Prostate gland (tissue), 2 donors: Measurements from ENCODE around the gene NRXN3. TPM values are rescaled to one million over a fixed set of nuclear protein-coding genes. Genes with fewer than 3 reads are reported as not detected.

Experiments used
- DNase-seq: peaks from one replicate; pipeline ENCODE4 v3.0.0-alpha.2; 2019; ENCODE audit warnings: low spot score
- H3K27ac ChIP-seq, 2 donors: fragments of 200-600 bp; sonication (generic); 2 replicates each; pipeline ENCODE4 v1.5.1; 2017 to 2019
- H3K27me3 ChIP-seq: fragments of 200-600 bp; sonication (generic); replicated peaks from 2 replicates; pipeline ENCODE4 v1.5.1; 2019; ENCODE audit not compliant: insufficient read depth
- H3K36me3 ChIP-seq, 2 donors: fragments of 200-600 bp; sonication (generic); 1 replicate in 1 of 2; 2 replicates in 1 of 2; pipeline versions ENCODE4 v1.5.1 to v1.8.1; 2017 to 2019
- H3K4me1 ChIP-seq: fragments of 200-600 bp; sonication (generic); replicated peaks from 2 replicates; pipeline ENCODE4 v1.5.1; 2019
- H3K4me3 ChIP-seq, 2 donors: fragments of 200-600 bp; sonication (generic); 2 replicates each; pipeline ENCODE4 v1.5.1; 2017 to 2019
- H3K9me3 ChIP-seq: fragments of 200-600 bp; sonication (generic); 2 replicates; pipeline ENCODE4 v1.5.1; 2017
- CTCF ChIP-seq, 4 experiments: fragments of 200-600 bp in 2 of 4; fragments of 450-650 bp in 2 of 4; sonication (generic) in 2 of 4; IDR thresholded peaks; 1 replicate in 3 of 4; 2 replicates in 1 of 4; pipeline ENCODE4 v1.5.1; 2016 to 2019; ENCODE audit warnings: antibody characterized with exemption in 4 of 4, mild to moderate bottlenecking in 2 of 4, moderate library complexity in 2 of 4
- POLR2A ChIP-seq: fragments of 450-650 bp; IDR thresholded peaks from one replicate; pipeline ENCODE4 v1.6.1; 2016; ENCODE audit warnings: antibody characterized with exemption, mild to moderate bottlenecking
- POLR2AphosphoS5 ChIP-seq: sonication (generic); formaldehyde crosslinking; IDR thresholded peaks from one replicate; pipeline ENCODE4 v1.6.1; 2017; ENCODE audit warnings: antibody characterized with exemption
- WGBS: methylation state at CpG from one replicate; pipeline ENCODE4 v1.1.5; 2018; 5-methylcytosine and 5-hydroxymethylcytosine counted together
- intact Hi-C: fragments of 100-400 bp; cut with DNase I; formaldehyde crosslinking; loops from one replicate; pipeline ENCODE4 v1.14.2; 2022
- total RNA-seq, 2 donors: library from RNA; depleted of rRNA; stranded (reverse); fragments of >200 nt; gene quantifications; one replicate each; pipeline ENCODE4 v1.1.0, GENCODE V29; 2016

Gene NRXN3
- total RNA-seq, result 1 to 10 TPM; 6.6 to 8.2 TPM

- no peak for TF ChIP-seq POLR2AphosphoS5
- TF ChIP-seq CTCF (IDR thresholded peaks at IDR 0.05), result no peak
- no peak for TF ChIP-seq POLR2A
- WGBS, result 4% methylated on average over 7 of the region's 7 CpGs
- Histone ChIP-seq H3K4me3 (no peak within 1 kb of the TSS), H3K36me3 (no peaks in the 10 kb centered on the region), H3K27ac (no peak within 1 kb of the TSS), H3K4me1 (no peaks in the 10 kb centered on the region), H3K27me3 (peaks cover 2% of the 10 kb centered on the region), H3K9me3 (no peaks in the 10 kb centered on the region)
- intact Hi-C loops, result no loop called here
- DNase-seq, result no peak
Measured at GRCh38 chr14:78170203-78170602, at the start of gene NRXN3. NRXN3 (plus strand) TSS chr14:78170373; CDS start chr14:78243094, 72,721 bp downstream.

- Histone ChIP-seq H3K4me1 (no peaks in the 10 kb centered on the region), H3K36me3 (no peaks in the 10 kb centered on the region), H3K27ac (no peak overlapping the region), H3K4me3 (no peak overlapping the region), H3K9me3 (no peaks in the 10 kb centered on the region), H3K27me3 (no peaks in the 10 kb centered on the region)
- 39% methylated on average over 5 of the region's 5 CpGs for WGBS
- intact Hi-C loops, result no loop called here
- DNase-seq, result no peak
- TF ChIP-seq POLR2A (no peak), CTCF (IDR thresholded peaks at IDR 0.05) (no peak)
Measured at GRCh38 chr14:78122436-78122835, 47.7 kb upstream of the NRXN3 start.

- no peak for DNase-seq
- no peak for TF ChIP-seq CTCF (IDR thresholded peaks at IDR 0.05)
- TF ChIP-seq POLR2AphosphoS5, result no peak
- TF ChIP-seq POLR2A, result no peak
- no peaks in the 10 kb centered on the region for H3K36me3 ChIP-seq
- 90% methylated on average over 2 of the region's 2 CpGs for WGBS
- no peaks in the 10 kb centered on the region for H3K27me3 ChIP-seq
- no peak overlapping the region for H3K27ac ChIP-seq
- H3K9me3 ChIP-seq, result no peaks in the 10 kb centered on the region
- no peaks in the 10 kb centered on the region for H3K4me1 ChIP-seq
- no peak overlapping the region for H3K4me3 ChIP-seq
- intact Hi-C loops, result no loop called here
Measured at GRCh38 chr14:78123650-78124253, 46.4 kb upstream of the NRXN3 start.

GRCh38 chr14:78127961-78128360 is 42.2 kb upstream of the NRXN3 start:
- WGBS, result 84% methylated on average over 9 of the region's 9 CpGs
- Histone ChIP-seq H3K9me3 (no peaks in the 10 kb centered on the region), H3K27me3 (no peaks in the 10 kb centered on the region), H3K27ac (no peak overlapping the region), H3K4me3 (no peak overlapping the region), H3K36me3 (no peaks in the 10 kb centered on the region), H3K4me1 (no peaks in the 10 kb centered on the region)
- TF ChIP-seq POLR2A, result no peak
- no peak for TF ChIP-seq POLR2AphosphoS5
- TF ChIP-seq CTCF (IDR thresholded peaks at IDR 0.05), result no peak
- no peak for DNase-seq
- intact Hi-C loops, result no loop called here

- 91% methylated on average over 4 of the region's 4 CpGs for WGBS
- no peak for DNase-seq
- H3K36me3 ChIP-seq, result no peaks in the 10 kb centered on the region
- TF ChIP-seq POLR2A (no peak), CTCF (IDR thresholded peaks at IDR 0.05) (no peak), POLR2AphosphoS5 (no peak)
- H3K27me3 ChIP-seq, result no peaks in the 10 kb centered on the region
- H3K27ac ChIP-seq, result no peak overlapping the region
- H3K9me3 ChIP-seq, result no peaks in the 10 kb centered on the region
- H3K4me3 ChIP-seq, result no peak overlapping the region
- H3K4me1 ChIP-seq, result no peaks in the 10 kb centered on the region
- intact Hi-C loops, result no loop called here
Measured at GRCh38 chr14:78129375-78129774, 40.8 kb upstream of the NRXN3 start.
